H1 (cell line): ENCODE measurements around the gene ATP6AP1. TPM values are rescaled to one million over a fixed set of nuclear protein-coding genes. Genes with fewer than 3 reads are reported as not detected.

Source experiments
- CTCF ChIA-PET: fragments of 300-600 bp; sonication (Branson Sonifier 250); formaldehyde crosslinking; loops from one replicate; lab custom pipeline; 2021; ENCODE audit not compliant: partially characterized antibody; lab: Charles Lee
- POLR2A ChIA-PET: fragments of 300-600 bp; sonication (Branson Sonifier 250); formaldehyde crosslinking; loops from one replicate; lab custom pipeline; 2021; ENCODE audit warnings: inconsistent platforms; ENCODE audit not compliant: partially characterized antibody; lab: Charles Lee
- DNase-seq, 2 experiments: peaks; one replicate each; pipeline versions ENCODE4 v3.0.0 to v3.0.0-alpha.2; 2010 to 2022; ENCODE audit warnings: low spot score in 2 of 2, low read depth in 1 of 2, mixed read lengths in 1 of 2
- FAIRE-seq: peaks from 2 replicates; lab custom pipeline; 2011; peaks lifted over from hg19 to GRCh38; lab: Jason Lieb, UNC
- H2AFZ ChIP-seq: 2 replicates; pipeline ENCODE4 v1.8.1; 2012; ENCODE audit warnings: low read length, inconsistent platforms
- H2AK5ac ChIP-seq: 2 replicates; pipeline ENCODE4 v1.6.1; 2013; ENCODE audit warnings: low read depth, low read length
- H2BK120ac ChIP-seq: replicated peaks from 2 replicates; pipeline ENCODE3; 2013; ENCODE audit warnings: low read depth, low read length, inconsistent platforms
- H2BK12ac ChIP-seq: 2 replicates; pipeline ENCODE4 v1.6.1; 2013; ENCODE audit warnings: low read depth, low read length
- H2BK15ac ChIP-seq: 2 replicates; pipeline ENCODE4 v1.6.1; 2013; ENCODE audit warnings: low read length
- H2BK20ac ChIP-seq: 2 replicates; pipeline ENCODE4 v1.6.1; 2013; ENCODE audit warnings: low read length
- H2BK5ac ChIP-seq: 2 replicates; pipeline ENCODE4 v1.6.1; 2013; ENCODE audit warnings: low read depth, low read length
- H3K14ac ChIP-seq: 2 replicates; pipeline ENCODE4 v1.6.1; 2013; ENCODE audit warnings: inconsistent platforms; ENCODE audit not compliant: insufficient read length
- H3K18ac ChIP-seq: 2 replicates; pipeline ENCODE4 v1.6.1; 2013; ENCODE audit warnings: low read length; ENCODE audit errors: extremely low read depth
- H3K23ac ChIP-seq: 2 replicates; pipeline ENCODE4 v1.6.1; 2013; ENCODE audit warnings: inconsistent platforms; ENCODE audit not compliant: insufficient read length
- H3K23me2 ChIP-seq: 2 replicates; pipeline ENCODE4 v1.6.1; 2013; ENCODE audit warnings: low read depth, low read length
- H3K27ac ChIP-seq: 2 replicates; pipeline ENCODE4 v1.6.1; 2011; ENCODE audit warnings: low read depth, low read length, inconsistent platforms
- H3K27me3 ChIP-seq, 4 experiments: replicated peaks in 1 of 4; 1 replicate in 1 of 4; 2 replicates in 3 of 4; pipeline versions ENCODE4 v1.6.1 to v1.8.1; 2011 to 2013; ENCODE audit warnings: low read length in 3 of 4, mild to moderate bottlenecking in 3 of 4, inconsistent platforms in 2 of 4, mixed read lengths in 2 of 4, moderate library complexity in 1 of 4; ENCODE audit not compliant: control insufficient read depth in 3 of 4, insufficient read depth in 3 of 4; ENCODE audit errors: extremely low read depth in 1 of 4
- H3K36me3 ChIP-seq, 4 experiments: 2 replicates each; pipeline versions ENCODE4 v1.6.1 to v1.8.1; 2011 to 2013; ENCODE audit warnings: mild to moderate bottlenecking in 4 of 4, low read length in 3 of 4, moderate library complexity in 2 of 4, control low read depth in 1 of 4, inconsistent platforms in 1 of 4; ENCODE audit not compliant: insufficient read depth in 4 of 4, control insufficient read depth in 2 of 4
- H3K4ac ChIP-seq: replicated peaks from 2 replicates; pipeline ENCODE3; 2013; ENCODE audit warnings: low read length, low read depth, mixed read lengths, inconsistent platforms; ENCODE audit not compliant: insufficient read length
- H3K4me1 ChIP-seq, 4 experiments: replicated peaks in 1 of 4; 1 replicate in 1 of 4; 2 replicates in 3 of 4; pipeline versions ENCODE4 v1.6.1 to v1.8.1; 2011 to 2013; ENCODE audit warnings: low read length in 3 of 4, inconsistent platforms in 2 of 4, mixed read lengths in 1 of 4; ENCODE audit not compliant: insufficient read depth in 4 of 4, control insufficient read depth in 3 of 4
- H3K4me2 ChIP-seq, 2 experiments: 2 replicates each; pipeline versions ENCODE4 v1.6.1 to v1.8.1; 2011 to 2013; ENCODE audit warnings: low read depth in 2 of 2, low read length in 2 of 2, control low read depth in 1 of 2, inconsistent platforms in 1 of 2, mild to moderate bottlenecking in 1 of 2; ENCODE audit not compliant: insufficient read depth in 1 of 2
- H3K4me3 ChIP-seq, 4 experiments: fragments of 200-600, 300-600 bp in 1 of 4; sonication (generic), shearing (Covaris generic), sonication (Bioruptor Twin) in 1 of 4; 2 replicates each; pipeline versions ENCODE4 v1.5.1 to v1.8.1; 2011 to 2016; ENCODE audit warnings: low read length in 4 of 4, low read depth in 3 of 4, control low read depth in 2 of 4, inconsistent platforms in 2 of 4, mild to moderate bottlenecking in 2 of 4, mixed read lengths in 1 of 4, moderate library complexity in 1 of 4; ENCODE audit not compliant: insufficient read depth in 2 of 4; ENCODE audit errors: extremely low read depth in 1 of 4
- H3K56ac ChIP-seq: replicated peaks from 2 replicates; pipeline ENCODE3; 2013; ENCODE audit warnings: low read depth, mild to moderate bottlenecking, mixed read lengths, low read length, inconsistent platforms; ENCODE audit not compliant: insufficient read length
- H3K79me1 ChIP-seq: 2 replicates; pipeline ENCODE4 v1.6.1; 2013; ENCODE audit warnings: low read depth, low read length, control low read depth
- H3K79me2 ChIP-seq, 2 experiments: 2 replicates each; pipeline versions ENCODE4 v1.6.1 to v1.8.1; 2012 to 2013; ENCODE audit warnings: low read length in 2 of 2, mild to moderate bottlenecking in 2 of 2, inconsistent platforms in 1 of 2; ENCODE audit not compliant: insufficient read depth in 2 of 2, control insufficient read depth in 1 of 2
- H3K9ac ChIP-seq, 4 experiments: replicated peaks in 1 of 4; 1 replicate in 1 of 4; 2 replicates in 3 of 4; pipeline versions ENCODE4 v1.6.1 to v1.8.1; 2011 to 2013; ENCODE audit warnings: low read depth in 3 of 4, low read length in 3 of 4, control low read depth in 2 of 4, mild to moderate bottlenecking in 2 of 4, moderate library complexity in 2 of 4, inconsistent platforms in 1 of 4; ENCODE audit errors: extremely low read depth in 1 of 4
- H3K9me3 ChIP-seq, 2 experiments: 2 replicates each; pipeline versions ENCODE4 v1.6.1 to v1.8.1; 2012 to 2013; ENCODE audit warnings: mild to moderate bottlenecking in 2 of 2, moderate library complexity in 2 of 2, control low read depth in 1 of 2, inconsistent platforms in 1 of 2, low read depth in 1 of 2, low read length in 1 of 2, mixed read lengths in 1 of 2; ENCODE audit not compliant: insufficient read depth in 2 of 2
- H4K20me1 ChIP-seq, 2 experiments: replicated peaks in 1 of 2; 2 replicates each; pipeline versions ENCODE3 to v1.8.1; 2011 to 2013; ENCODE audit warnings: inconsistent platforms in 2 of 2, low read length in 2 of 2, mild to moderate bottlenecking in 1 of 2; ENCODE audit not compliant: insufficient read depth in 2 of 2, control insufficient read depth in 1 of 2
- H4K5ac ChIP-seq: 2 replicates; pipeline ENCODE4 v1.6.1; 2013; ENCODE audit warnings: low read length, low read depth, mixed read lengths, inconsistent platforms; ENCODE audit not compliant: insufficient read length
- H4K8ac ChIP-seq: 2 replicates; pipeline ENCODE4 v1.8.0; 2013; ENCODE audit warnings: mild to moderate bottlenecking, moderate library complexity, low read length, inconsistent platforms; ENCODE audit not compliant: insufficient read depth; ENCODE audit errors: extremely low read depth
- H4K91ac ChIP-seq: replicated peaks from 2 replicates; pipeline ENCODE3; 2013; ENCODE audit warnings: low read length, mixed read lengths, inconsistent platforms; ENCODE audit not compliant: insufficient read length
- HDAC2 ChIP-seq, 2 experiments: fragments of 300-600 bp in 1 of 2; sonication (generic) in 1 of 2; IDR thresholded peaks; 2 replicates each; pipeline ENCODE4 v1.6.1; 2011 to 2012; ENCODE audit warnings: low read depth in 2 of 2, low read length in 2 of 2, mild to moderate bottlenecking in 2 of 2, moderate library complexity in 2 of 2, borderline replicate concordance in 1 of 2, inconsistent platforms in 1 of 2
- HDAC6 ChIP-seq: IDR thresholded peaks from one replicate; pipeline ENCODE4 v1.7.1; 2012; ENCODE audit warnings: low read depth, mild to moderate bottlenecking, inconsistent platforms, low read length, moderate library complexity
- RAD21 ChIP-seq, 2 experiments: IDR thresholded peaks in 1 of 2; conservative IDR thresholded peaks in 1 of 2; 2 replicates each; pipeline ENCODE4 v1.6.1; 2011; ENCODE audit warnings: low read depth in 2 of 2, low read length in 2 of 2, improper control_type of control experiment in 1 of 2, inconsistent platforms in 1 of 2, mild to moderate bottlenecking in 1 of 2, moderate library complexity in 1 of 2
- SIN3A ChIP-seq, 2 experiments: IDR thresholded peaks in 1 of 2; conservative IDR thresholded peaks in 1 of 2; 2 replicates each; pipeline ENCODE4 v1.6.1; 2011 to 2012; ENCODE audit warnings: low read length in 2 of 2, improper control_type of control experiment in 1 of 2, low read depth in 1 of 2, mild to moderate bottlenecking in 1 of 2
- SIRT6 ChIP-seq: IDR thresholded peaks from one replicate; pipeline ENCODE4 v1.7.1; 2012; ENCODE audit warnings: low read length, inconsistent platforms
- TEAD4 ChIP-seq: IDR thresholded peaks from 2 replicates; pipeline ENCODE4 v1.6.1; 2012; ENCODE audit warnings: low read depth, low read length, inconsistent platforms, mixed read lengths
- USF2 ChIP-seq: IDR thresholded peaks from 2 replicates; pipeline ENCODE4 v1.6.1; 2011; ENCODE audit warnings: low read length, improper control_type of control experiment
- ZNF274 ChIP-seq: IDR thresholded peaks from 2 replicates; pipeline ENCODE4 v1.7.0; 2012; ENCODE audit warnings: low read length, borderline replicate concordance; ENCODE audit errors: extremely low read depth
- WGBS, 2 experiments: shearing (Covaris generic) in 1 of 2; methylation state at CpG; one replicate each; pipeline versions ENCODE4 v1.1.6 to v1.1.7; 2013 to 2015; ENCODE audit warnings: low lambda C conversion rate in 2 of 2, mixed read lengths in 2 of 2, inconsistent platforms in 1 of 2, low coverage in 1 of 2, missing lambda C conversion rate in 1 of 2; ENCODE audit not compliant: insufficient replicate concordance in 2 of 2, insufficient coverage in 1 of 2, insufficient read length in 1 of 2; ENCODE audit errors: extremely low coverage in 1 of 2, missing lambda C conversion rate in 1 of 2; 5-methylcytosine and 5-hydroxymethylcytosine counted together
- polyA plus RNA-seq, 7 experiments: library from polyadenylated mRNA; depleted of rRNA in 3 of 7; stranded (reverse) in 5 of 7; unstranded in 2 of 7; fragments of >200 nt in 5 of 7; fragments of 200-250 nt in 2 of 7; gene quantifications; 1 replicate in 5 of 7; 2 replicates in 1 of 7; 4 replicates in 1 of 7; pipeline versions ENCODE4 v1.2.1 to v1.2.3, GENCODE V29; 2011 to 2013; ENCODE audit warnings: missing spikeins in 2 of 7, mixed read lengths in 2 of 7
- total RNA-seq: library from RNA; stranded (reverse); fragmentation: NEBNext Ultra II Directional; extraction: Animal tissue kit (Norgen Biotek cat#: 25700); gene quantifications from 2 replicates; pipeline ENCODE4 v1.2.1, GENCODE V29; 2021
- TF ChIP-seq, protein P1 (sequence below): IDR thresholded peaks from 2 replicates; pipeline ENCODE4 v1.6.1; 2012; ENCODE audit warnings: low read length, inconsistent platforms

ATP6AP1 gene
- total and polyA plus RNA-seq, 2 of the 8 experiments (the other 6 are each of a cell fraction or from before 2014, with no cell fraction given): 44.6 to 80.8 TPM

DNA sequence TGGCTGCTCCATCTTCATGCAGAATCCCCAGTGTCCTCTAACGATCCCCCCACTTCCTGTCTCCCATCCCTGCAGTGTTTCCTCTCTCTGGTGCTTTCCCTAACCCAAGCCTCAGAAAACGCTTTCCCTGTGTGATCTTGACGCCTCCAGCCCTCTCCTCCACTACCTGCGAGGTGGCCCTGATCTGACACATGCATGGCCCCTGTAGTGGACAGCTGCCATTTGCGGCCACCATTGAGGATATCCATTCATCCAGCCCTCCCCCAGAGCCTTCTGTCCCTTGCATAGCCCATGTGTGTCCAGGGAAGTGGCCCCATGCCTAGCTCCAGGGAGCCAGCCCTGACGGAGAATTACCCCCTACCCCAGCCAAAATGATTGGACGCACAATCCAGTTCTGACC is 54.8 kb downstream of the ATP6AP1 start:
- Histone ChIP-seq H4K20me1 (peaks cover 0 to 2% of the 10 kb centered on the region in 2 experiments), H3K79me2 (no peaks in the 10 kb centered on the region), H3K27me3 (no peaks in the 10 kb centered on the region), H2BK15ac (no peak overlapping the region), H2BK5ac (no peak overlapping the region), H3K4me2 (no peak overlapping the region), H4K8ac (no peak overlapping the region), H3K23ac (no peak overlapping the region), H3K56ac (no peak overlapping the region), H3K79me1 (no peaks in the 10 kb centered on the region), H2AK5ac (no peak overlapping the region), H3K4me1 (peaks cover 0 to 4% (median 2%) of the 10 kb centered on the region in 4 experiments; a peak in 4 of 7 replicates), H2BK20ac (no peak overlapping the region), H3K23me2 (peaks cover under 1% of the 10 kb centered on the region; the same call in 1 of the 2 replicates), H3K9ac (no peak overlapping the region), H2BK120ac (no peak overlapping the region), H3K9me3 (no peaks in the 10 kb centered on the region), H4K5ac (no peak overlapping the region), H3K27ac (no peak overlapping the region), H4K91ac (no peak overlapping the region), H3K18ac (no peak overlapping the region), H2AFZ (no peak overlapping the region), H3K4me3 (no peak overlapping the region), H3K4ac (no peak overlapping the region), H3K14ac (no peak overlapping the region), H3K36me3 (peaks cover 0 to 13% (median 0%) of the 10 kb centered on the region in 4 experiments; a peak in 2 of 8 replicates), H2BK12ac (no peak overlapping the region)
- ChIA-PET CTCF (interaction anchor here (1.0 to 2.1 kb wide), 4 partner anchors 24 to 100 kb away, joined by 3 to 8 read pairs (median 4); no protein-coding TSS in a partner anchor), POLR2A (no interaction called here)
- FAIRE-seq (no peak), DNase-seq (no peak)
- 89% methylated on average over 5 of the region's 7 CpGs; no CpG with 5 or more reads in 1 of the 2 experiments for WGBS, 2 experiments
- no peak for TF ChIP-seq USF2
- no peak for TF ChIP-seq RAD21 (IDR thresholded peaks at IDR 0.05 in 1 of 2, conservative IDR thresholded peaks at IDR 0.05 in 1 of 2; ENCODE audit: low read depth in 2 of 2, low read length in 2 of 2)
- TF ChIP-seq, protein P1, sequence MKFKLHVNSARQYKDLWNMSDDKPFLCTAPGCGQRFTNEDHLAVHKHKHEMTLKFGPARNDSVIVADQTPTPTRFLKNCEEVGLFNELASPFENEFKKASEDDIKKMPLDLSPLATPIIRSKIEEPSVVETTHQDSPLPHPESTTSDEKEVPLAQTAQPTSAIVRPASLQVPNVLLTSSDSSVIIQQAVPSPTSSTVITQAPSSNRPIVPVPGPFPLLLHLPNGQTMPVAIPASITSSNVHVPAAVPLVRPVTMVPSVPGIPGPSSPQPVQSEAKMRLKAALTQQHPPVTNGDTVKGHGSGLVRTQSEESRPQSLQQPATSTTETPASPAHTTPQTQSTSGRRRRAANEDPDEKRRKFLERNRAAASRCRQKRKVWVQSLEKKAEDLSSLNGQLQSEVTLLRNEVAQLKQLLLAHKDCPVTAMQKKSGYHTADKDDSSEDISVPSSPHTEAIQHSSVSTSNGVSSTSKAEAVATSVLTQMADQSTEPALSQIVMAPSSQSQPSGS: no peak
- TF ChIP-seq SIN3A (conservative IDR thresholded peaks at IDR 0.05 in 1 of 2, IDR thresholded peaks at IDR 0.05 in 1 of 2; ENCODE audit: low read depth in 1 of 2, low read length in 2 of 2): no peak
- no peak for TF ChIP-seq HDAC6
- TF ChIP-seq ZNF274: no peak
- no peak for TF ChIP-seq HDAC2 (IDR thresholded peaks at IDR 0.05; ENCODE audit: borderline replicate concordance in 1 of 2, low read depth in 2 of 2, low read length in 2 of 2)
- TF ChIP-seq SIRT6: no peak
- TF ChIP-seq TEAD4: no peak
